HFFc6 (cell line): Measurements from ENCODE around the gene RGS7. TPM values are rescaled to one million over a fixed set of nuclear protein-coding genes. Genes with fewer than 3 reads are reported as not detected.
"Not testable (repeated sequence)": the region's sequence is repeated elsewhere in the genome, so short reads cannot be mapped to it uniquely, and the experiment has no call there.

ENCODE experiments used
- DNase-seq: peaks from one replicate; pipeline ENCODE4 v3.0.0-alpha.2; 2018
- H3K27ac Mint-ChIP-seq: 2 replicates; pipeline ENCODE4 v1.8.0; 2020; ENCODE audit warnings: mild to moderate bottlenecking, mixed read lengths
- H3K27me3 Mint-ChIP-seq: 2 replicates; pipeline ENCODE4 v1.8.0; 2021; ENCODE audit warnings: mild to moderate bottlenecking, moderate library complexity, mixed read lengths; ENCODE audit not compliant: insufficient read depth
- H3K36me3 Mint-ChIP-seq: 2 replicates; pipeline ENCODE4 v1.8.0; 2021; ENCODE audit warnings: low read depth, mixed read lengths
- H3K4me1 Mint-ChIP-seq: 2 replicates; pipeline ENCODE4 v1.8.0; 2020; ENCODE audit warnings: low read depth, mixed read lengths
- H3K4me3 Mint-ChIP-seq: 2 replicates; pipeline ENCODE4 v1.8.0; 2020; ENCODE audit warnings: mild to moderate bottlenecking, moderate library complexity, mixed read lengths
- H3K9me3 Mint-ChIP-seq: 2 replicates; pipeline ENCODE4 v1.8.0; 2020; ENCODE audit warnings: mild to moderate bottlenecking, mixed read lengths
- CTCF ChIP-seq: fragments of 200-600 bp; sonication (generic); IDR thresholded peaks from 2 replicates; pipeline ENCODE4 v1.5.0; 2021; ENCODE audit warnings: antibody characterized with exemption, mild to moderate bottlenecking
- total RNA-seq, 6 experiments: library from RNA; stranded (reverse); fragmentation: NEBNext Ultra II Directional; extraction: Animal tissue kit (Norgen Biotek cat#: 25700); gene quantifications; 2 replicates in 1 of 6; 3 replicates in 5 of 6; pipeline ENCODE4 v1.2.3, GENCODE V29; 2021

Gene RGS7
- total RNA-seq, 6 experiments from 2014 or later = 1.5 to 2.4 (median 2.1) TPM

- no peak for TF ChIP-seq CTCF
- DNase-seq = no peak
- H3K36me3 Mint-ChIP-seq = peaks cover 15% of the 10 kb centered on the region; the same call in 1 of the 2 replicates
- peaks cover 11% of the 10 kb centered on the region for H3K9me3 Mint-ChIP-seq
- H3K27me3 Mint-ChIP-seq = no peaks in the 10 kb centered on the region; the same call in 1 of the 2 replicates
- no peak overlapping the region for H3K4me3 Mint-ChIP-seq
- H3K4me1 Mint-ChIP-seq = peaks cover 18% of the 10 kb centered on the region
- H3K27ac Mint-ChIP-seq = no peak overlapping the region
Measured at GRCh38 chr1:241308011-241308410, 49.0 kb downstream of the RGS7 start.

DNA sequence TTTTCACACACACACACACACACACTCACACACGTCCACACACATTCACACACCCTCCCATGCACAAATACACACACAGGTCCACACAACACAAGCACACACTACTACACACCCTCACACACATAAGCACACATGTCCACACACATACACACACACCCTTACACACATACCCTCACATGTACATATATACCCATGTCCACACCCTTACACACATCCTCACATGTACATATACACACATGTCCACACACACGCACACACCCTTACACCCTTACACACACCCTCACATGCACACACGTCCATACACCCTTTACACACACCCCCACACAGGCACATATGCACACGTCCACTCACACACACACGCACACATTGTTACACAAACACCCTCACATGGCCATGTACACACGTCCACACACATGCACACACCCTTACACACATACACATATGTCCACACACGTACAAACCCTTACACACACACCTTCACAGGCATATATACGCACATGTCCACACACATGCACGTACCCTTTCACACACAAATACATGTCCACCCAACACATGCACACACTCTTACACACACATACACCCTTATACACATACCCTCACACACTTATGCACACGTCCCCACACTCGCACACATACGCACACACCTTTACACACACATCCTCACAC is 50.7 kb downstream of the RGS7 start:
- Mint-ChIP-seq H3K4me1 (peaks cover 15% of the 10 kb centered on the region), H3K36me3 (peaks cover 15% of the 10 kb centered on the region; the same call in 1 of the 2 replicates)

DNA sequence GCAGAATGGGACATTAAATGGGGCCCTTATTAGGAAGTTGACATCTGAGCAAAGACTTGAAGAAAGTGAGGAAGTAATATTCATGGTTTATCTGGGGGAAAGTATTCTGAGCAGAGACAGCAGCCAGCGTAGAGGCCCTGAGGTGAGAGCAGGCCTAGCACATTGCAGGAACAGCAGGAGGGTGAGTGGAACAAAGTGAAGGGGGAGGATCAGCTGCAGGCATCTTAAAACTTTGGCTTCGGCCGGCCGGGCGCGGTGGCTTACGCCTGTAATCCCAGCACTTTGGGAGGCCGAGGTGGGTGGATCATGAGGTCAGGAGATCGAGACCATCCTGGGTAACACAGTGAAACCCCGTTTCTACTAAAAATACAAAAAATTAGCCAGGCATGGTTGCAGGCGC is 55.0 kb downstream of the RGS7 start:
- Mint-ChIP-seq H3K9me3 (peaks cover 11% of the 10 kb centered on the region), H3K36me3 (peaks cover 15% of the 10 kb centered on the region; the same call in 1 of the 2 replicates)
- not testable (repeated sequence) for DNase-seq, H3K4me1 Mint-ChIP-seq, H3K27me3 Mint-ChIP-seq, H3K27ac Mint-ChIP-seq, H3K4me3 Mint-ChIP-seq

More for the DNA sequence above, 50.7 kb downstream of the RGS7 start:
- no peak for TF ChIP-seq CTCF
- Mint-ChIP-seq H3K4me3 (no peak overlapping the region), H3K27me3 (no peaks in the 10 kb centered on the region; the same call in 1 of the 2 replicates), H3K9me3 (peaks cover 11% of the 10 kb centered on the region), H3K27ac (no peak overlapping the region)
- DNase-seq = no peak

DNA sequence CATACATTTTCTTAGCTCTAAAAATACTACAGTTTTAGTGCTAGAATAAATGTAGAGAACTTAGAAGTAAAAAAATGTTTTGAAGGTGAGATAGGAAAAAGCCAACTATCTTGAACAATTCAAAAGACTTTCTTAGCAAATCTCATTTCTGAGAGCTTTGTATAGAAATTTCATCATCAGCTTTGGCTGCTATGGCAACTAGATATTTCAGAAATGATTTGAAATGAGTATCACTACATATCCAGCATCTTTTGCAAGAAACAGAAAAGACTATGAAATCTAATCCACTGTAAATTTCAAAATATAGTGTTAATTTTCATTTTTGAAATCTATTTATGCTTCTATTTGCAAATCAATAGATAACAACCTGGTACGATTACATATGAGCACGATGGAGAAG is 57.7 kb downstream of the RGS7 start:
- no peak for TF ChIP-seq CTCF
- H3K4me1 Mint-ChIP-seq = no peaks in the 10 kb centered on the region

GRCh38 chr1:241292973-241293372 is 64.0 kb downstream of the RGS7 start:
- no peaks in the 10 kb centered on the region for H3K36me3 Mint-ChIP-seq
- no peak overlapping the region for H3K27ac Mint-ChIP-seq
- no peak overlapping the region for H3K4me3 Mint-ChIP-seq
- no peaks in the 10 kb centered on the region for H3K9me3 Mint-ChIP-seq
- DNase-seq = no peak
- peaks cover 3% of the 10 kb centered on the region for H3K27me3 Mint-ChIP-seq
- no peak for TF ChIP-seq CTCF
- no peaks in the 10 kb centered on the region for H3K4me1 Mint-ChIP-seq

More for the DNA sequence above, 57.7 kb downstream of the RGS7 start:
- Mint-ChIP-seq H3K9me3 (peaks cover 4% of the 10 kb centered on the region), H3K4me3 (no peak overlapping the region), H3K27me3 (no peaks in the 10 kb centered on the region; the same call in none of the 2 replicates), H3K36me3 (peaks cover 10% of the 10 kb centered on the region; the same call in 1 of the 2 replicates), H3K27ac (no peak overlapping the region)
- no peak for DNase-seq

DNA sequence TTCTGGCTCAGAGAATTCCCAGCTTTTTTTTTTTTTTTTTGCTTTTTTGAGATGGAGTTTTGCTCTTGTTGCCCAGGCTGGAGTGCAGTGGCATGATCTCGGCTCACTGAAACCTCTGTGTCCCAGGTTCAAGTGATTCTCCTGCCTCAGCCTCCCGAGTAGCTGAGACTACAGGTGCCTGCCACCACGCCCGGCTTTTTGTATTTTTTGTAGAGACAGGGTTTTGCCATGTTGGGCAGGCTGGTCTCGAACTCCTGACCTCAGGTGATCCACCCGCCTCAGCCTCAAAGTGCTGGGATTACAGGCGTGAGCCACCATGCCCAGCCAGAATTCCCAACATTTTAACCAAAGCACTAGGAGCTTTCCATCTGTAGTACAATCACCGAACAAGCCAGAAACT is 65.5 kb downstream of the RGS7 start:
- DNase-seq, H3K27ac Mint-ChIP-seq, H3K4me1 Mint-ChIP-seq, H3K9me3 Mint-ChIP-seq, H3K36me3 Mint-ChIP-seq, H3K4me3 Mint-ChIP-seq, H3K27me3 Mint-ChIP-seq: not testable (repeated sequence)
